ENCODE data around the gene VSX2. TPM values are rescaled to one million over a fixed set of nuclear protein-coding genes. Genes with fewer than 3 reads are reported as not detected.

Gene VSX2
- polyA plus RNA-seq, 1 of the 3 experiments (the other 2 are of a cell fraction), result not detected

GRCh38 chr14:74190927-74191575, 48.2 kb upstream of the VSX2 start:
- no peaks in the 10 kb centered on the region for H3K9me3 ChIP-seq
- ChIA-PET POLR2A (interaction anchor here (0.6 kb wide), 1 partner anchor 14 kb away, joined by 3 read pairs; no protein-coding TSS in a partner anchor), CTCF (interaction anchor here (1.2 to 4.5 kb wide), 4 partner anchors 27 to 79 kb away, joined by 5 to 23 read pairs (median 8); no protein-coding TSS in a partner anchor)
- DNase-seq, result no peak
- no peaks in the 10 kb centered on the region for H4K20me1 ChIP-seq (ENCODE audit: insufficient read depth)
- H2AFZ ChIP-seq (ENCODE audit: low read depth), result no peak overlapping the region
- peaks cover 0 to 4% of the 10 kb centered on the region in 2 experiments for H3K36me3 ChIP-seq (replicated peaks in 1 of 2; ENCODE audit: control insufficient read depth in 1 of 2, insufficient read depth in 2 of 2, low read length in 1 of 2)
- H3K4me3 ChIP-seq (ENCODE audit: low read depth in 2 of 2, low read length in 1 of 2), result no peak overlapping the region
- H3K79me2 ChIP-seq (ENCODE audit: insufficient read depth), result no peaks in the 10 kb centered on the region
- no peaks in the 10 kb centered on the region for H3F3A ChIP-seq (replicated peaks; ENCODE audit: insufficient read depth)
- no peak overlapping the region for H3K27ac ChIP-seq (ENCODE audit: low read depth in 2 of 2, low read length in 1 of 2)
- no peaks in the 10 kb centered on the region for H3K9me2 ChIP-seq
- H3K4me1 ChIP-seq (ENCODE audit: control insufficient read depth in 1 of 2, insufficient read depth in 2 of 2, low read depth in 1 of 2, low read length in 1 of 2), result peaks cover 0 to 9% of the 10 kb centered on the region in 2 experiments; a peak in 2 of 4 replicates
- TF ChIP-seq NRF1 (IDR thresholded peaks at IDR 0.05; ENCODE audit: low read depth, low read length) (no peak), CHD2 (IDR thresholded peaks at IDR 0.05; ENCODE audit: low read length, partially characterized antibody) (no peak), FOSL2 (IDR thresholded peaks at IDR 0.05; ENCODE audit: borderline replicate concordance, low read depth) (no peak), SIN3A (IDR thresholded peaks at IDR 0.05; ENCODE audit: borderline replicate concordance, low read depth, low read length) (no peak), JUND (IDR thresholded peaks at IDR 0.05) (no peak)
- TF ChIP-seq, protein P1, sequence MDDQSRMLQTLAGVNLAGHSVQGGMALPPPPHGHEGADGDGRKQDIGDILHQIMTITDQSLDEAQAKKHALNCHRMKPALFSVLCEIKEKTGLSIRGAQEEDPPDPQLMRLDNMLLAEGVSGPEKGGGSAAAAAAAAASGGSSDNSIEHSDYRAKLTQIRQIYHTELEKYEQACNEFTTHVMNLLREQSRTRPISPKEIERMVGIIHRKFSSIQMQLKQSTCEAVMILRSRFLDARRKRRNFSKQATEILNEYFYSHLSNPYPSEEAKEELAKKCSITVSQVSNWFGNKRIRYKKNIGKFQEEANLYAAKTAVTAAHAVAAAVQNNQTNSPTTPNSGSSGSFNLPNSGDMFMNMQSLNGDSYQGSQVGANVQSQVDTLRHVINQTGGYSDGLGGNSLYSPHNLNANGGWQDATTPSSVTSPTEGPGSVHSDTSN (IDR thresholded peaks at IDR 0.05), result no peak
- 52% methylated on average over 3 of the region's 3 CpGs for WGBS (ENCODE audit: low lambda C conversion rate)
- H3K9ac ChIP-seq, result no peak overlapping the region
- no peak overlapping the region for H3K4me2 ChIP-seq
- H3K27me3 ChIP-seq (ENCODE audit: insufficient read depth), result no peaks in the 10 kb centered on the region

GRCh38 chr14:74194506-74195274, 44.6 kb upstream of the VSX2 start:
- no peak for DNase-seq
- TF ChIP-seq FOSL2 (IDR thresholded peaks at IDR 0.05; ENCODE audit: borderline replicate concordance, low read depth) (no peak), SIN3A (IDR thresholded peaks at IDR 0.05; ENCODE audit: borderline replicate concordance, low read depth, low read length) (no peak), TEAD4 (IDR thresholded peaks at IDR 0.05; ENCODE audit: borderline replicate concordance, insufficient read depth) (no peak), TAF1 (IDR thresholded peaks at IDR 0.05; ENCODE audit: borderline replicate concordance, low read depth, low read length) (no peak), RCOR1 (IDR thresholded peaks at IDR 0.05; ENCODE audit: low read length) (no peak)
- TF ChIP-seq, protein P2, sequence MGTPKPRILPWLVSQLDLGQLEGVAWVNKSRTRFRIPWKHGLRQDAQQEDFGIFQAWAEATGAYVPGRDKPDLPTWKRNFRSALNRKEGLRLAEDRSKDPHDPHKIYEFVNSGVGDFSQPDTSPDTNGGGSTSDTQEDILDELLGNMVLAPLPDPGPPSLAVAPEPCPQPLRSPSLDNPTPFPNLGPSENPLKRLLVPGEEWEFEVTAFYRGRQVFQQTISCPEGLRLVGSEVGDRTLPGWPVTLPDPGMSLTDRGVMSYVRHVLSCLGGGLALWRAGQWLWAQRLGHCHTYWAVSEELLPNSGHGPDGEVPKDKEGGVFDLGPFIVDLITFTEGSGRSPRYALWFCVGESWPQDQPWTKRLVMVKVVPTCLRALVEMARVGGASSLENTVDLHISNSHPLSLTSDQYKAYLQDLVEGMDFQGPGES (IDR thresholded peaks at IDR 0.05; ENCODE audit: low read depth, low read length), result no peak
- TF ChIP-seq, protein P1 (IDR thresholded peaks at IDR 0.05), result no peak
- no peaks in the 10 kb centered on the region for H3K27me3 ChIP-seq (ENCODE audit: insufficient read depth)
- H3K36me3 ChIP-seq (replicated peaks in 1 of 2; ENCODE audit: control insufficient read depth in 1 of 2, insufficient read depth in 2 of 2, low read length in 1 of 2), result peaks cover 0 to 6% of the 10 kb centered on the region in 2 experiments
- H3K9me3 ChIP-seq, result no peaks in the 10 kb centered on the region
- WGBS (ENCODE audit: low lambda C conversion rate), result 97% methylated on average over 8 of the region's 8 CpGs
- ChIA-PET POLR2A (no interaction called here), CTCF (interaction anchor here (0.9 to 4.5 kb wide), 2 partner anchors 23 to 75 kb away, joined by 3 to 23 read pairs; no protein-coding TSS in a partner anchor)
- H3K4me3 ChIP-seq (ENCODE audit: low read depth in 2 of 2, low read length in 1 of 2), result no peak overlapping the region
- H3K9ac ChIP-seq, result no peak overlapping the region
- H4K20me1 ChIP-seq (ENCODE audit: insufficient read depth), result no peaks in the 10 kb centered on the region
- H3F3A ChIP-seq (replicated peaks; ENCODE audit: insufficient read depth), result no peaks in the 10 kb centered on the region
- H3K27ac ChIP-seq (ENCODE audit: low read depth in 2 of 2, low read length in 1 of 2), result no peak overlapping the region
- H3K4me2 ChIP-seq, result no peak overlapping the region
- no peaks in the 10 kb centered on the region for H3K79me2 ChIP-seq (ENCODE audit: insufficient read depth)
- H2AFZ ChIP-seq (ENCODE audit: low read depth), result no peak overlapping the region
- H3K9me2 ChIP-seq, result no peaks in the 10 kb centered on the region
- H3K4me1 ChIP-seq (ENCODE audit: control insufficient read depth in 1 of 2, insufficient read depth in 2 of 2, low read depth in 1 of 2, low read length in 1 of 2), result peaks cover 0 to 9% of the 10 kb centered on the region in 2 experiments; a peak in 2 of 4 replicates

All from SK-N-SH (cell line).